Nephron (organoid): ENCODE measurements around the gene FGD3.

Experiments
- H3K27ac Mint-ChIP-seq, 3 experiments: 2 replicates each; pipeline ENCODE4 v1.8.0; 2020; ENCODE audit warnings: mixed read lengths in 3 of 3, mild to moderate bottlenecking in 2 of 3, moderate library complexity in 1 of 3
- H3K27me3 Mint-ChIP-seq: 2 replicates; pipeline ENCODE4 v1.8.0; 2021; ENCODE audit warnings: low read depth, mild to moderate bottlenecking, moderate library complexity, mixed read lengths
- H3K36me3 Mint-ChIP-seq: 2 replicates; pipeline ENCODE4 v1.8.0; 2020; ENCODE audit warnings: low read depth, mixed read lengths
- H3K4me1 Mint-ChIP-seq: 2 replicates; pipeline ENCODE4 v1.8.0; 2020; ENCODE audit warnings: mixed read lengths
- H3K4me3 Mint-ChIP-seq, 3 experiments: 2 replicates each; pipeline ENCODE4 v1.8.0; 2020; ENCODE audit warnings: mild to moderate bottlenecking in 3 of 3, mixed read lengths in 3 of 3, moderate library complexity in 2 of 3
- H3K9me3 Mint-ChIP-seq: 2 replicates; pipeline ENCODE4 v1.8.0; 2020; ENCODE audit warnings: mixed read lengths
- TF ChIP-seq, protein P1 (sequence below), 3 experiments: fragments of 200-600 bp; sonication (generic); IDR thresholded peaks; one replicate each; pipeline ENCODE4 v1.5.0; 2021; ENCODE audit warnings: antibody characterized with exemption in 3 of 3; ENCODE audit not compliant: unreplicated experiment in 3 of 3

Gene FGD3

DNA sequence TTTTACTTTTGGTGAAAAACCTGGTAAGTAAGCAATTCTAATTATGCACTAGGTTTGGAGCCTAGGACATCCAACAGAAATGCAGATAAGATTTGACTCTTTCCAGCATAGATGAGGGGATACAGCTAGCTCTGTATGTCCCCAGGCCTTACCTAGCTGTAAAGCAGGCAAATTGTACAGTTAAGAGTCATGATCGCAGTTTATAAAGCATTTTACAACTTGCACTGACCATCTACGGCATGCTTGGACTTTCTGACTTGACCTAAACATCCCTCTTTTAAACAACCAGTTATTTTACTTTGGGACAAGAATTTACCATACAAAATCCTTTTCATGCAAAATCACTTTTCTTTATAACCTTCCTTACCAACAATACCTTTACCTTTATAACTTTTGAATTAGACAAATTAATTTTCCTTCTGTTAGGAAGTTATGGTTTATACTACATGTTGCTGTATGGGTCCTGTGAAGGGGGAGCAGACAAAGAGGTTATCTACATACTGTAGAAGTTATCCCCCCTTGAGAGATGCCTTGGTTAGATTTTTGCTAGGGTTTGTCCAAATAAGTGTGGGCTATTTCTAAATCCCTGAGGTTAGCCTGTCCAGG is 36.8 kb downstream of the FGD3 start:
- Mint-ChIP-seq H3K27ac (no peak overlapping the region), H3K4me1 (no peaks in the 10 kb centered on the region), H3K4me3 (no peak overlapping the region), H3K36me3 (peaks cover 17% of the 10 kb centered on the region), H3K27me3 (no peaks in the 10 kb centered on the region), H3K9me3 (peaks cover 40% of the 10 kb centered on the region)
- TF ChIP-seq, protein P1, sequence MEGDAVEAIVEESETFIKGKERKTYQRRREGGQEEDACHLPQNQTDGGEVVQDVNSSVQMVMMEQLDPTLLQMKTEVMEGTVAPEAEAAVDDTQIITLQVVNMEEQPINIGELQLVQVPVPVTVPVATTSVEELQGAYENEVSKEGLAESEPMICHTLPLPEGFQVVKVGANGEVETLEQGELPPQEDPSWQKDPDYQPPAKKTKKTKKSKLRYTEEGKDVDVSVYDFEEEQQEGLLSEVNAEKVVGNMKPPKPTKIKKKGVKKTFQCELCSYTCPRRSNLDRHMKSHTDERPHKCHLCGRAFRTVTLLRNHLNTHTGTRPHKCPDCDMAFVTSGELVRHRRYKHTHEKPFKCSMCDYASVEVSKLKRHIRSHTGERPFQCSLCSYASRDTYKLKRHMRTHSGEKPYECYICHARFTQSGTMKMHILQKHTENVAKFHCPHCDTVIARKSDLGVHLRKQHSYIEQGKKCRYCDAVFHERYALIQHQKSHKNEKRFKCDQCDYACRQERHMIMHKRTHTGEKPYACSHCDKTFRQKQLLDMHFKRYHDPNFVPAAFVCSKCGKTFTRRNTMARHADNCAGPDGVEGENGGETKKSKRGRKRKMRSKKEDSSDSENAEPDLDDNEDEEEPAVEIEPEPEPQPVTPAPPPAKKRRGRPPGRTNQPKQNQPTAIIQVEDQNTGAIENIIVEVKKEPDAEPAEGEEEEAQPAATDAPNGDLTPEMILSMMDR (IDR thresholded peaks at IDR 0.05; ENCODE audit: unreplicated experiment in 3 of 3): no peak

DNA sequence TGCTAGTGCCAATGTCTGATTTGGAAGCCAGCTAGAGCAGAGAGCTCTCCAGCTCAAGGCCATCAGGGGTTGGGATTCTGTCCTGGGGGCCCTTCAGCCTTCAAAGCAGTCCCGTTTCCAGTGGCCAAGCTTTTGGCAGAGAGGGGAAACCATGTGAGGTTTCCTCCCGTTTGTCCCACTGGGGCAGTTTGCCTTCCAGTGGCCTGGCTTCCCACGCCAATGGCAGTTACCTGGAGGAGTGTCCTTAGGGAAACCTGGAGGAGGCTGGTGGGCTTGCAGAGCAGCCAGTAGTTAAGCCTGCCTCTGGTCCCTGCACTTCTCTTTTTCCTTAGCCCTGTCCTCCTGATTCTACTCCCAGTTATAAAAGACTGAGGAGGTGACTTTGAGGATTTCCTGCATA is 37.7 kb downstream of the FGD3 start:
- Mint-ChIP-seq H3K27me3 (no peaks in the 10 kb centered on the region), H3K4me3 (no peak overlapping the region), H3K4me1 (no peaks in the 10 kb centered on the region), H3K36me3 (peaks cover 17% of the 10 kb centered on the region), H3K9me3 (peaks cover 40% of the 10 kb centered on the region), H3K27ac (no peak overlapping the region)
- TF ChIP-seq, protein P1 (IDR thresholded peaks at IDR 0.05; ENCODE audit: unreplicated experiment in 3 of 3): no peak

DNA sequence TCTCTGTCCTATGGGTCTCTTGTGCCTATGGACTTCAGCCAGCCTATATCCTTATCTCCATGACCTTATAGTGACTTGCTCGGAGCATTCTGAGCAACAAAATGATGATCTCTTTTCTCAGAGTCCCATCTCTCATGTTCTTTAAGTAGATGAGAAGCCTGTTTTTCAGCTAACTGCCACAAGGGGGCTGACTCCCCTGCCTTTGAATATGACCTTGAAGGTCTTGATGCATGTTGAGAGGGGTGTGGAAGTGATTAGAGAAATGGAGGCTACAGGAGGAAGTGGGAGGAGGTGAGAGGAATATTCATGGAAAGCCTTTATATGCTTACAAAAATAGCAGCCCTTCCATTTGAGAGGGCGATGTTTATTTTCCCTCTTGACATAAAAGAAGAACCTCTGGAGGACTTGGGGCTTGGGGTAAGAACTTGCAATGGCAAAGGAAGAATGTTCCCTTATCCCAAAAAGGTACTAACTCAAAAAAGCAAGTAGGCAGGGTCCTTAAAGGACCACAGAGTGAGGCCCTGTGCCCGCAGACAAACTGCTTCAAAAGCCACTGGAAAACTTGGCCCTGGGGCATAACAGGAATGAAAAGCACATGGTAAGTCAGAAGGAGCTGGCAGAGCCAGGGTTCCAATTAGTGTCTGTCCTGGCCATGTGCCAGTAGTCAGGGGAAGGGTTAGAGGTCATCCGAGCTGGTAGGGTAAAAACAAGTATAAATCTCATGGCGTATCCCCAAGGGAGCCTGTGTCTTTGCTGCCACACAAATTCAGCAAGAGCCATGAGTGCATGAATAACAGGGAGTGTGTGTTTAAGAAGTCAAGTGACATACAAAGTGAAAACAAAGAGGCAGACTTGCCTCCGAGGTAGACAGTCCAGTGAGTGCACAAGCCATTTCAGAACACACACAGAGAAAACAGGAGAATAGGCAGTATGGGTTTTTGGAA is 39.1 kb downstream of the FGD3 start:
- Mint-ChIP-seq H3K27ac (peak overlapping the region in 1 of 3 experiments; percentile 47), H3K4me1 (no peaks in the 10 kb centered on the region), H3K27me3 (no peaks in the 10 kb centered on the region), H3K4me3 (no peak overlapping the region), H3K9me3 (peaks cover 35% of the 10 kb centered on the region), H3K36me3 (peaks cover 17% of the 10 kb centered on the region)
- TF ChIP-seq, protein P1 (IDR thresholded peaks at IDR 0.05; ENCODE audit: unreplicated experiment in 3 of 3): peak in 2 of 3 experiments; percentile 20 to 23

DNA sequence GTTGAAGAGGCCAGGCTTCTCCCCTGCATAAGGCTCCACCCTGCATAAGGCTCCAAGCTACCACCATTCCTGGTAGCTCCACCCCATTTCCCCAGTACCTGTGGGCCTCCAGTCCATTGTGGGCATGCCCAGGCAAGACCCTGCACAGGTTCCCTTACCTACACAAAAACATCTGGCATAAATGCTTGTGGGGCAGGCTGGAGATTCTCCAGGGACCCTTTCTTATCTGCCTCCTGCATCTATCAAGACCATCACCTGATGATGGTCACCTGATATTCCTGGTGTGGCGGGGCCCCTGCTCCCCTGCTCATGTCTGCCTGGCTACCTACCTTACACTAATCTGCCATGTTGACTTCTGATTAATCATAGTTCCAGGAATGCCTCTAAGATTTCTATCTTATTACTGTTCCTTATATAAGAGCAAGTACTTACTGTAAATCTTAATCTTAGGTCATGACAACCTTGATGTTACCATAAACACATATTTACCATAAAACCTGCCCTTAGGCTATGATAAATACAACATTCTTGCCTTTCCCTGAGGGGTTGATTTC is 41.0 kb downstream of the FGD3 start:
- TF ChIP-seq, protein P1 (IDR thresholded peaks at IDR 0.05; ENCODE audit: unreplicated experiment in 3 of 3): no peak

DNA sequence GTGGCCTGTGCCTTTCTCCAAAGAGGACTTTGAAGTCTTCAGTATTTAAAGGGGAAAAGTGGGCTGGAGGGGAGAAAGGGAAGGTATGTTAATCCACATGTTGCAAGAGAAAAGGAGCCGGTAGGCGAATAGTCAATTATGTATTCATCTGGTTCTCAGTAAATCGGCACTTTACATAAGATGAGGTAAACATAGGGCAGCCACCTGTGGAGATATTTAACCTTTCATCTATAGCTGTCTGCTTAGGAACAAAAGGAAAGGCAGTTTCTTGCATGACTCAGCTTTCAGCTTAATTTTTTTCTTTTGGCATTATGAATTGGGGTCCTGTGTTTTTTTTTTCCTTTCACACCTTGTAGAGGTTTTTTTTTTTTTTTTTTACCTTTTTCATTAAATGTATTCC is 42.2 kb downstream of the FGD3 start:
- Mint-ChIP-seq H3K9me3 (peaks cover 30% of the 10 kb centered on the region), H3K27me3 (peaks cover 4% of the 10 kb centered on the region), H3K27ac (peak overlapping the region in 1 of 3 experiments; percentile 43), H3K36me3 (peaks cover 14% of the 10 kb centered on the region), H3K4me3 (no peak overlapping the region), H3K4me1 (no peaks in the 10 kb centered on the region)
- TF ChIP-seq, protein P1 (IDR thresholded peaks at IDR 0.05; ENCODE audit: unreplicated experiment in 3 of 3): no peak

More for the DNA sequence above, 41.0 kb downstream of the FGD3 start:
- Mint-ChIP-seq H3K9me3 (peaks cover 31% of the 10 kb centered on the region), H3K36me3 (peaks cover 14% of the 10 kb centered on the region), H3K4me3 (no peak overlapping the region), H3K4me1 (no peaks in the 10 kb centered on the region), H3K27ac (no peak overlapping the region), H3K27me3 (peaks cover 4% of the 10 kb centered on the region)
